NCI-H774 (cell line): ENCODE results near the gene ATP1A2.

ENCODE experiments used
- DNase-seq: peaks from one replicate; lab custom pipeline; 2025; lab: John Stamatoyannopoulos, UW

The ATP1A2 gene

GRCh38 chr1:160171980-160172379 is 56.4 kb downstream of the ATP1A2 start:
- no peak for DNase-seq

- DNase-seq: no peak
Measured at GRCh38 chr1:160177231-160177630, 61.7 kb downstream of the ATP1A2 start.

- no peak for DNase-seq
Measured at GRCh38 chr1:160177667-160178066, 62.1 kb downstream of the ATP1A2 start.

GRCh38 chr1:160178731-160179130 is 63.2 kb downstream of the ATP1A2 start:
- DNase-seq: no peak

GRCh38 chr1:160179336-160179735 is 63.8 kb downstream of the ATP1A2 start:
- no peak for DNase-seq

- DNase-seq: no peak
Measured at GRCh38 chr1:160186246-160186645, 70.7 kb downstream of the ATP1A2 start.

- DNase-seq: no peak
Measured at GRCh38 chr1:160186729-160187128, 71.2 kb downstream of the ATP1A2 start.

GRCh38 chr1:160187407-160187806 is 71.8 kb downstream of the ATP1A2 start:
- DNase-seq: no peak

GRCh38 chr1:160188341-160188740 is 72.8 kb downstream of the ATP1A2 start:
- DNase-seq: no peak

GRCh38 chr1:160189649-160190625 is 74.4 kb downstream of the ATP1A2 start, which contains the start of gene CASQ1:
CASQ1 (plus strand) TSS chr1:160190575; CDS start chr1:160190752, 177 bp downstream.
- DNase-seq: no peak

- no peak for DNase-seq
Measured at GRCh38 chr1:160191756-160192155, 76.2 kb downstream of the ATP1A2 start.

- DNase-seq: no peak
Measured at GRCh38 chr1:160192234-160192633, 76.7 kb downstream of the ATP1A2 start.
